ENCODE measurements around the gene SMTN.
"Not testable (repeated sequence)": the region's sequence is repeated elsewhere in the genome, so short reads cannot be mapped to it uniquely, and the experiment has no call there.

The SMTN gene

DNA sequence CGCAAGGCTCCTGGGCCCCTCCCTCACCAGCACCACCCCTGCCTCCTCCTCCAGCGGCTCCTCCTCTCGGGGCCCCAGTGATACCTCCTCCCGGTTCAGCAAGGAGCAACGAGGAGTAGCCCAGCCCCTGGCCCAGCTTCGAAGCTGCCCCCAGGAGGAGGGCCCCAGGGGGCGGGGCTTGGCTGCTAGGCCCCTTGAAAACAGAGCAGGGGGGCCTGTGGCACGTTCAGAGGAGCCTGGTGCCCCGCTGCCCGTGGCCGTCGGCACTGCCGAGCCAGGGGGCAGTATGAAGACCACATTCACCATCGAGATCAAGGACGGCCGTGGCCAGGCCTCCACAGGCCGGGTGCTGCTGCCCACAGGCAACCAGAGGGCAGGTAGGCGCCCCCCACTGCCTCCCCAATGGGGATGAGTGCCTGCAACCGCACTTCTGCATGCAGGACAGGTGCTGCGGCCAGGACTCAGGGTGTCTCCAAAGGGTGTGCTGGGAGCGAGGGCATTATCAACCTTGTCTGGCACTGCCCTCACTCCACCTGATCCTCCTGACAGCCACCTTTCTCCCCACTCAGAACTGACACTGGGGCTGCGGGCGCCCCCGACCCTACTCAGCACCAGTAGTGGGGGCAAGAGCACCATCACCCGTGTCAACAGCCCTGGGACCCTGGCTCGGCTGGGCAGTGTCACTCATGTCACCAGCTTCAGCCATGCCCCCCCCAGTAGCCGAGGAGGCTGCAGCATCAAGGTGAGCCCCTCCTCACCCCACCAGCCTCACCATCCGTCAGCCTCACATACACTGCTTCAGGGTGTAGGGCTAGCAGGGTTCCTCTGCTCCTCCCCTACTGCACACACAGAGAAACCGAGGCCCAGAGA, 10.2 kb downstream of the SMTN start:
- no peak for DNase-seq

DNA sequence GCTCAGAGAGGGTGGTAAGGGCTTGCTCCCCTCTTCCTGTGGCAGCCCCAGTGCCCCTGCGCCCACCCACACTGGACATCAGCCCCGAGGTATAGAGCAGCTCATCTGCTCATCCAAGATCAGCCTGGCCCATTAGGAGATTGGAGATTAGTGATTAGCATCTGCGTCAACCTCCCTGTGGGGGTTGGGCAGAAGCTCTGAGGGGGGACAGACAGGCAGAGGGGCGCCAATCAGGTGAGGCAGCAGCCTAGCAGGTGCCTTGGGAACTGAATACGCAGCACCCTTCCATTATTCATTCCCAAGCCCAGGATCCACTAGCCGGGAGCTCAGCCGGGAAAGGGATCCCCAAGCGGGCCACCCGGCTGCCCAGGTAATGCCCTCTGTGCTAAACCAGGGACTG, 11.0 kb downstream of the SMTN start:
- DNase-seq: no peak

DNA sequence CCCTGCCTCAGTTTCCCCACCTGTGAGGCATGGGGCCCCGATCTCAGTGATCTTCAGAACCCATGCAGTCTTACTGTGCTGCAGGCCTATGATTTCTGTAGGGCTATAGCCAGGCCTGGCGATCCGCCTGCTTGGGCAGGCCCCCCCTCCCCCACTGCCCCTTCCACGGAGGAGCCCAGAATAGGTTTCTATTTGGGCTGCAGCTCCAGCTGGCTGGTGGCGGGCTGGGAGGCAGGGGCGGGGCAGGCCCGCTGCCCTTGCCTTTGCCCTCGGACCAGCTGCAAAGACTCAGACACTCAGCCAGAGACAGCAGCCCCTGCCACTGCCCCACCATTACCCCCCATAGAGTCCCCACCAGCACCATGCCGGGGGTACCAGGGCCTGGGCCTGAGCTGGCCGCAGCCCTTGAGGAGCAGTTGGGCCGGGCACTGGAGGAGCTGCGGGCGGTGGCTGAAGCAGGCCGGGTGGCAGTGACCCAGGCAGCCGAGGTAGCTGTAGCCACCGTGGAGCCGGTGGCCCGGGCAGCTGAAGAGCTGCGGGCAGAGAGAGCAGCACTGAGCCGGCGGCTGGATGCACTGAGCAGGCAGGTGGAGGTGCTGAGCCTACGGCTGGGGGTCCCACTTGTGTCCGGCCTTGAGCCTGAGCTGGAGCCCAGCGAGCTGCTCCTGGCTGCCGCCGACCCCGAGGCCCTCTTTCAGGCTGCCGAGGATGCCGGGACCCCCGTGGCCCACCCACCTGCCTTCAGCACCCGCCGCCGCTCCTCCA, 12.2 kb downstream of the SMTN start:
- DNase-seq: no peak

DNA sequence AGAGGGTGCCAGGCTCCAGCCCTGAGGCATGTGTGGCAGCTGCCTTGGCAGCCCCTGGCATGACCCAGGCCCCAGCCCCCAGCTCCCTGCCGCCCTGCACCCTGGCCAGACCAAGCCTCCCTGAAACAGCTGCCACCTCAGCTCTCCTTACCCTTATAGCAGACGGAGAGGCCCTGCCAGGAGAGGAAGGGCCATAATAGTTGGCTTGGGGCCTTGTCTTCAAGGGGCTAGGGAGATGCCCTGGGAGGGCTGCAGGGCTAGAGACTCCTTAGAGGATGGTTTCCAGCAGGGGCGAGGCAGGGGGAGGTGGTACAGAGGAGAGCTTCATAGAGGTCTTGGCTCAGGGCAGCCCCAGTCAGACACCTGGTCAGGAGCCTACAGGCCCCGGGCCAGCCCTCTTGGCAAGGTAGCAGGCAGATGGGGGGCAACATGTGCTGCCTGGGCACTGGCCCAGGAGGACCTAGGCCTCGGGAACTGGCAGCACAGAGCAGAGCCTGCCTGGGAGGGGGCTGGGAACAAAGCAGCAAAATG, 13.0 kb downstream of the SMTN start:
- no peak for DNase-seq

DNA sequence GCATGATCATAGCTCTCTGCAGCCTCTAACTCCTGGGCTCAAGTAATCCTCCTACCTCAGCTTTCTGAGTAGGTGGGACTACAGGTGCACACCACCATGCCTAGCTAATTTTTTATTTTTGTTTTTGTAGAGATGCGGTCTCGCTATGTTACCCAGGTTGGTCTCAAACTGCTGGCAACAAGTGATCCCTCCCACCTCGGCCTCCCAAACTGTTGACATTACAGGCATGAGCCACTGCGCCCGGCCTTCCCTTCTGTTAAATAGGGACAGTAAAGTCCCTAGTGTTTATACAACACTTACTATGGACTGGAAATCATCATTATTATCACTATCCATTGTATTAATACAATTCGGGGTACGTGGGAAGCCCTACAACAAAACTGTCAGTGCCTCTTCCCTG, 13.6 kb downstream of the SMTN start:
- no peak for DNase-seq

DNA sequence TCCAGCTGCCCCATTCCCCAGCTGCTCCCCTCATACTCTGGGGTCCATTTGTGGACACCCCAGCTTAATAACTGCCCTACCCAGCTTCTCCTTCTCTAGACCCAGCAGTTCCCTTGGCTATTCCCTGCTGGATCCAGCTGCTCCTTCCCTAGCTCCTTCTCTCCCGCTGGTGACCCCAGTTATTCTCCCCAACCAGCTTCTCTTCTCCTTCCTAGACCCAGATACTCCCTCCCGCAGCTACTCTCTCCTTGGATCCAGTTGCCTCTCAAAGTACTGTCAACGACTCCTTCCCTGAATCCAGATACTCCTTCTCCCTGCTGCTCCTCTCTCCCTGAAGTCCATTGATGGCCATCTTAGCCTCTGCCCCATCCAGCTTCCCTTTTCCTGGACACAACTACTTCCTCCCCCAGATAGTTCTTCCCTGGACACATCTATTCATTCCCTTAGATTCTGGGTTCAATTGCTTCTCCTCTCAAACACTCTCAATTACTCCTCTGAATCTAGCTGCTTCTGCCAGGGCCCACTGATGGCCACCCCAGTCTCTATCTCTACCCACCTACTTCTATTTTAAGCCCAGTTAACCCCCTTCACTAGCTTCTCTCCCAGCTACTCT, 14.6 kb downstream of the SMTN start:
- DNase-seq: no peak

DNA sequence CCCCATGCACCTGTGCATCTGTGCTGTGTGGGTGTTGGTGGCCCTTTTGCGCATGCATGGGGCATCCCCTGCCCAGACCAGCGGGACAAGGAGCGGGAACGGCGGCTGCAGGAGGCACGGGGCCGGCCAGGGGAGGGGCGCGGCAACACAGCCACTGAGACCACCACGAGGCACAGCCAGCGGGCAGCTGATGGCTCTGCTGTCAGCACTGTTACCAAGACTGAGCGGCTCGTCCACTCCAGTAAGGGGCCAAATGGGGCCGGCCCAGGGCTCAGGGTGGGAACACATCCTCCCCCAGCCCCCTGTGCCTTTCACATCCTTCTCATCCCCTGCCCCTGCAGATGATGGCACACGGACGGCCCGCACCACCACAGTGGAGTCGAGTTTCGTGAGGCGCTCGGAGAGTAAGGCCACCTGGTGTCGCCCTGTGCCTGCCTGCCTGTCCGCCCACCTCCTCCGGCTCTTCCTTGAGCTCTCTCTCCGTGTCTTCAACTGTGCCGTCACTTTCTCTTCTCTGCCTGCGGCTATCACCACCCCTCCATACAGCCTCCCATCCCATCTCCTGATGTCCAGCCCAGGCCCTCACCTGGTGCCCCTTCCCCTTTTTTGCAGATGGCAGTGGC, 15.7 kb downstream of the SMTN start:
- no peak for DNase-seq

DNA sequence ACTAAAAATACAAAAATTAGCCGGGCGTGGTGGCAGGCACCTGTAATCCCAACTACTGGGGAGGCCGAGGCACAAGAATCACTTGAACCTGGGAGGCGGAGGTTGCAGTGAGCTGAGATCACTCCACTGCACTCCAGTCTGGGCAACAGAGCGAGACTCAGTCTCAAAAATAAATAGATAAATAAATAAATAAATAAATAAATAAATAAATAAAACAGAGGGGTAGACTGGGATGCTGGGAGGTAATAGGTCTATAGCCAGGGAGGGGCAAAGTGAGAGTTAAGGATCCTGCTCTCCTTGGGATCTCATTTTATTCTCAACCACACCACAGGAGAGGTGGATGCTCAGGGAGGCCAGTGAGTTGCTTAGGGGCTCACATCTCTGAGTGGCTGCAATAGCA, 16.4 kb downstream of the SMTN start:
- DNase-seq: not testable (repeated sequence)

DNA sequence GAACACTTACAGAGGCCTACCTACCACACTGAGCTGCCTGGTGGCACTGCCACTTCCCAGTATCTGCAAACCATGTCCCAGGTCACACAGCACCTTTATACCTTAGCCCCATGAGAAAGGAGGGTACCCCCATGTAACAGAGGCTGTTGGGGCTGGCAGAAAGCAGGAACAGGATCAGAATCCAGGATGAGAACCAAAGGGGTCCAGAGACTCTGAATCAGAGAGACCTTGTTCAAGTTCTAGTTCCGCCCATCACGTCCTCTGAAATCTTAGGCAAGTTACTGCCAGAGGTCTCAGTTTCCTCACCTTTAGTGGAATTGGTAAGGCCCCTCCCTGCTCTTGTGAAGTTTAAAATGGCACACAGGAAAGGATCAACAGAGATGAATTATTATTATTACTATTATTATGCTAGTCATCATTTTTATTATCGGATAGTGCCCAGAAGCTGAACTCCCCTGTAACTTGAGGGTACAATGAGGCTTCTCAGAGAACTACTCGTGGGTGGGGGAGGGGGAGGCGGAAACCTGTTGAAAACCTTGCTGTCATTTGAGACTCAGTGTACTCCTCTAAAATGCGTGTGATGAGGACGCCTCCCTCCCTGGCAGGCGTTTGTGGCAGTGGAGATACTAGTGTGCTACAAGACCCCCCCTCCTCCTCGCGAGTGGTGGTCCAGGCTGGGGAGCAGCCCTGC, 17.0 kb downstream of the SMTN start:
- DNase-seq: no peak

DNA sequence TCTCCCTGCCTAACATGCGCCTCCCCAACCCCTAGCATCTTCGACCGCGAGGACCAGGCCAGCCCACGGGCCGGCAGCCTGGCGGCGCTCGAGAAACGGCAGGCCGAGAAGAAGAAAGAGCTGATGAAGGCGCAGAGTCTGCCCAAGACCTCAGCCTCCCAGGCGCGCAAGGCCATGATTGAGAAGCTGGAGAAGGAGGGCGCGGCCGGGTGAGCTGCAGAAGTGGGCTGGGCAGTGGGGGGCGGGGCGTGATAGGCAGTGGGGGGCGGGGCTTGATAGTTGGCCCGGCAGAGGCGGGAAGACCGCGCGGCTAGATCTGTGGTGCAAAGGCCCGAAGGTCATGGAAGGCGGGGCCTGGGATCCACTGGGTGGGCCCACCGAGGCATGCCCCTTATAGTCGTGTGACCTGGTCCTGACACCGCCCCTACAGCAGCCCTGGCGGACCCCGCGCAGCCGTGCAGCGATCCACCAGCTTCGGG, 17.6 kb downstream of the SMTN start:
- DNase-seq: no peak

DNA sequence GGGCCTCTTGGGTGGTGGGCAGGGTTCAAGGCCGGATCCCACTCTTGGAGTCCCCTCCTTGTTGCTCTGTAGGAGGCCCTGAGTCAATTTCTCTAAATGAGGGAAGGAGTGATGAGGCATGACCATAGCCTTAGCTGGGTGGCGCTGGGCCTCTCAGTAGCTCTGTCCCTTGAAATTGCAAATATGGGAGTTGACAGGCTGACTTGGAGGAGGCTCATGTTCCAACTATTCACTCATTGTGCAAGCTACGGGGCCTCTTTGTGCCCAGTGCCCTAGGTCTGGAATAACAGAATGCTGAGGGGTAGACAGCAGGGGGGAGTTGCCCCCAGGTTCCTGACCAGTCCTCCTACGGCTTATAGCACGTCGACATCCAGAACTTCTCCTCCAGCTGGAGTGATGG, 18.3 kb downstream of the SMTN start:
- no peak for DNase-seq

DNA sequence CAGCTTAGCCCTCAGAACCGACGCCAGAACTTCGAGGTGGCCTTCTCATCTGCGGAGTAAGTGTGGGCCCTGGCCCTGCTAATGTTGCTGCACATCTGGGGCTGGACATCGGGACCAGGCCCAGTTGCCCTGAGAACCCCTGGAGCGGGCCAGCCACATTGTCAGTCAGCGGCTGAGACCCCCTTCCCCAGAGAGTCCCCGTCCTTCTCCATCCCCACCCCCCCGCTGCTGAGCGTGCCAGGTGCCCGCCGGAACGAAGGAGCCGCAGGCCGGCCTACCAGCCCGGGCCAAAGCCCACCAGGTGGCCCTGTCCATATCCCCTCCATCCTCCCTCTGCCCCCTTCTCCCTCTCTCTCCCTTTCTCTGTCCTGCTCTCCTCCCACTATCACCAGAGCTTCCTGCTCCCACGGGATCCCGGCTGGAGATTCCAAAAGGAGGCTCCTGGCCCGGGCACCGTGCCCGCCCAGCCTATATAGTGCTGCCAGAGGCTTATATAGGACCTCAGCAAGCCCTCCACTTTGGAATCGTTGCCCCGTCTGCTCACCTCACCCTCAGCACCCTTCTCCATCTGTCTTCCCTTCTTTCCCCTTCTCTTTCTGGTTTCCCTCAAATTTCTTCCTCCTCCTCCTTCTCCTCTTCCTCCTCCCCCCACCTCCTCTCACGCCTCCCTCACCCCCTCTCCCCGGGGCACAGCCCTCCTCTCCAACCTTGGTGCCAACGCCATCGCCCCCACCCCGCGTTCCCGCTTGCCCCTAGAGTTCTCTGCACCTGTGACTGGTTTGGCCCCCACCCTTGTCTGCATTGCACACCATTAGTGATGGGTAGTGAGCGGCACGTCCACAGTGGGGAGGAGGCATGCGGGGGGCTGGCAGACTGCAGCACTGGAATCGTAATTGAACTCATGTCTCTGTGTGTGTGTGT, 19.0 kb downstream of the SMTN start:
- DNase-seq: no peak

DNA sequence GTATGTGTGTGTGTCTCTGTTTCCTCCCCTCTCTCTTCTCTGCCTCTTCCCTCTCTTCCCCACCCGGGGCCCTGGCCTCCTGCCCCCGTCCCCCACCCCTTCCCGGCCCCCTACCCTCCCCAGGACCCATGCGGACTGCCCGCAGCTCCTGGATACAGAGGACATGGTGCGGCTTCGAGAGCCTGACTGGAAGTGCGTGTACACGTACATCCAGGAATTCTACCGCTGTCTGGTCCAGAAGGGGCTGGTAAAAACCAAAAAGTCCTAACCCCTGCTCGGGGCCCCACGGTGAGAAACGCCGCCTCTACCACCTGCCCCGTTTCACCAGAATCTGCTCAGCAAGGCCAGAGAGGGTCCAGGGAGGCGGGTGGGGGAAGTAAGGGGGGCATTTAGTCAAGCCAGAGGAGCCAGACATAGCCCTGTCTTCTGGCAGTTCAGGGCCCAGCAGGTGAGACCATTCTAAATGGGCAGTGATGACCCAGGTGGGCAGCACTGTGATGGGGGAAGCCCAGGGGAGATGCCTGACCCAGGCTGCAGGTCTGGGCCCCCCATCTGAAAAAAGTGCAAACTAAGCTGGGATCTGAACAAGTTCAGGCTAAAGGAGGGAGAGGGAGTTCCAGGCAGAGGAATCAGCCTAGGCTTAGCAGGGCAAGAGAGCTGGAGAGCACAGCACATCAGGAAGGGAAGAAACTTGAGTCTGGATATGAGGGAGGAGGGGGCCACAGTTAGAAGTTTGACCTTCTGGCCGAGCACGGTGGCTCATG, 19.8 kb downstream of the SMTN start:
- DNase-seq: no peak

DNA sequence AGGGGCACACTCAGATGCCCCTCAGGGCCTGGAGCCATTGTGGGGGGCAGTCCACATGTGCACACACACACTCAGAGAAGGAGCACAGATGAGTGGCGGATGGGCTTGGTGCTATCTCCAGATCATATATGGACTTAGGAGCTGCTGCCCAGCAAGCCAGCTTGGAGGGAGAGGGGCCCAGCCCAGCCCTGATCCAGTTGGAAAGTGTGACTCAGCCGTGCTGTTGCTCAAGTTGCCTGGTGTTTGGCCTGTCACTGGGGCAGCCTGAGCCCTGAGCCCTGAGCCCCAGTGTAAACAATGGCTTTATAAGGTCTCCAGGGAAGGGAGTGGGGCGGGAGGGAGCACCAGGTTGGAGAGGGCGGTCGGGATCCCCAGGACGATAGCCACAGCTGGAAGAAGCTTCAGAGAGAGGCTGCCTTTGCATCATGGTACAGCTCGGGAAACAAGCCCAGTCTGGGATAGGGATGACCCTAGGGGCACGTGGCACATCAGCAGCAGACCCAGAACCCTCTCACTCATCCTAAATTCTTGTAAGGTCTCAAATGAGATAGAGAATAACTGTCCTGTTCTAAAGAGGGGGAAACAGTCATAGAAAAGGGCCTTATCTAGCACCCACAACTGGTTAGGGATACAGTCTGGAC, 21.4 kb downstream of the SMTN start:
- no peak for DNase-seq

DNA sequence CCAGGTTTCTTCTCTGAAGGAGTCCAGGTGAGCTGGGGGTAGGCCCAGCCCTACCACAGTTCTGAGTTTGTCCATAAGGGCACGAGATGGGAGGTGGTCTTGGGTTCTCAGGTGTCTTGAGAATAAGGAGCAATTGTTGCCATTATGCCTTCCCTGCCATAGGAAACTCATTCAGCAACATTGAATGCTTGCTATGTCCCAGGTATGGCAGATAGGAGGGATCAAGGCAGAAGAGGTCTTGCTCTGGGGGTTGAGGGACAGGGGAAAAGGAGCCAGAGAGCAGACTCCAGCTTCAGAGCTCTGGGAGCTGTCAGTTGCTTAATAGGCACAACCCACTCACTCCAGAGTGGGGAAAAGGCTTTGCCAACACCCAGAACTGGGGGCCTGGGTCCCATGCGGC, 22.0 kb downstream of the SMTN start:
- DNase-seq: no peak

DNA sequence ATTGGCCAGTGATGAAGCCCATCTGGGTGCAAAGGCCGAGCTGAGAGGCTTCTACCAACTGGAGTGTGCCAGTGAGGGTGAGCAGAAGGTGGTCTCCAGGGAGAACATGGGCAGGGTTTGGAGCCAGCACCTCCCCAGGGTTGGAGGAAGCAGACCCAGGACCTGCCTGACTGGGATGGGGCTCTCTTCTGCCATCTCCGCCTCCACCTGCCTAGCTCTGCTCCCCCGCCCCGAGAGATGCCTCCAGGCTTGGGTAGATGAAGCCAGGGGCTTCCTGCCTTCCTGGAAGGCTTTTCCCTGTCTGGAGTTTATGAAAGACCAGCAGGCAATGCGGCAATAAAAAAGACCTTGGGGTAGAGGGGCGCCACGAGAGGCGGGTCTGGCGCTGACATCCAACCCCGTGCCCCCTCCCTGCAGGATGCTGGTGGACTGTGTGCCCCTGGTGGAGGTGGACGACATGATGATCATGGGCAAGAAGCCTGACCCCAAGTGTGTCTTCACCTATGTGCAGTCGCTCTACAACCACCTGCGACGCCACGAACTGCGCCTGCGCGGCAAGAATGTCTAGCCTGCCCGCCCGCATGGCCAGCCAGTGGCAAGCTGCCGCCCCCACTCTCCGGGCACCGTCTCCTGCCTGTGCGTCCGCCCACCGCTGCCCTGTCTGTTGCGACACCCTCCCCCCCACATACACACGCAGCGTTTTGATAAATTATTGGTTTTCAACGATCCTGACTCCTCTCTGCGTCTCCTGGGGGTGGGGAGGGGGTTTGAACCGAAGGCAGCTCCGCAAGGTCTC, 23.0 kb downstream of the SMTN start:
- DNase-seq: no peak

DNA sequence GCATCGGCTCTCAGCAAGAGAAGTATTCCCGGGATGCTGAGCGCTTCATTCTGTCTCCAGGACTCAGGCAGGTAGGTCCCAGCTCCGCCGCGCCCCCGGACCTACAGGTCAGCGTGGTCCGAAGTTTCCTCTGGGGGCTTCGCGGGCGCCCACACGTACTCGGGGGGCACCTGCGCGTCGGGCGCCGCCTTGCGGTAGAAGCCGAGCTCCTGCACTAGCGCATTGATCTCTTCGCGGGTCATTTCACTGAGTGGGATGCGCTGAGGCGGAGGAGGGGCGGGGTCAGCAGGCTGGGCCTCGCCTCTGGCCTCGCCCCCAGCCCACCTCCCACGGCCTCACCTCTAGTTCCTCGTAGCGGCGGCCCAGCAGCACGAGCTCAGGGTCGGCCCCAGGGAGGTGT, 23.8 kb downstream of the SMTN start:
- peak in 1 of 2 donors; percentile 22 for DNase-seq

DNA sequence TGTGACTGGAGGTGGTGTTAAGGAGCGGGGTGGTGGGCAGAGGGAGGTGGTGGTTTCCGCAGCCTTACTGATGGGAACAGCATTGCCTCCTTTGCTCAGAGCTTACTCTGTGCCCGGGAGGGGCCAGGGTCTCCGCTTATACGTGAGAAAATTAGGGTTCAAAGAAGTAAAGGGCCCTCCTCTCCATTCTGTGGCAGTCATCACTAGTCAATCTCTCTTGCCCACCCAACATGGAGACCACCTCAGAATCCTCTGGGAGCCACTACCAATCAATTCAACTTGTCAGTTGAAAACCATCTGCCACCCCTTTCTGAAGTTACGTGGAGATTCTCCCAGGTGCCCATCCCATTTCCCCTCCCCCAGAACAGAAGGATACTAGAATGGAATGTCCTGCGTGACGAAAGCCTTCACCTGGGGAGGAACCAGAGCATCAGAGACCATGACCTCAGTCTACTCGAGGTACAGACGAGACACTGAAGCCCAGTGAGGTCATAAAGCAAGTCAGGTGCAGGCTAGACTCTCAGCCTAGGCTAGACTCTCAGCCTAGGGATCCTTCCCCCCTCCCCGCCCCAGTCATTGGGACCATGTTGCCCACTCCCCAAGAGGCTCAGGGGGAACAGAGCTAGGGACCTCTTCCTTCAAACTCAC, 24.3 kb downstream of the SMTN start:
- DNase-seq: no peak

All from CD4-positive, alpha-beta T cell treated with Interleukin-4 for 1 hour (primary cell).